ENCODE data around the gene GPR137B. TPM values are rescaled to one million over a fixed set of nuclear protein-coding genes. Genes with fewer than 3 reads are reported as not detected.

Gene GPR137B
- total and polyA plus RNA-seq, 8 donors: 0.95 to 9.8 (median 2.6) TPM

GRCh38 chr1:236147521-236148469, 5.5 kb downstream of the GPR137B start:
- H3K4me3 ChIP-seq: no peak overlapping the region
- no peak for DNase-seq
- no peak for TF ChIP-seq CTCF (IDR thresholded peaks at IDR 0.05)
- peaks cover 0 to 4% (median 0%) of the 10 kb centered on the region in 3 donors for H3K4me1 ChIP-seq
- H3K27ac ChIP-seq: no peak overlapping the region
- H3K27me3 ChIP-seq: no peaks in the 10 kb centered on the region
- no peaks in the 10 kb centered on the region for H3K36me3 ChIP-seq
- intact Hi-C loops (cut with DNase I): no loop called here
- no peak for FAIRE-seq
- ATAC-seq: peak in 1 of 4 donors; percentile 7
- no peaks in the 10 kb centered on the region for H3K9me3 ChIP-seq
- 76 to 80% methylated on average over 17 of the region's 17 CpGs for WGBS, 2 donors

GRCh38 chr1:236148470-236148845, 6.1 kb downstream of the GPR137B start:
- Histone ChIP-seq H3K9me3 (no peaks in the 10 kb centered on the region), H3K27me3 (no peaks in the 10 kb centered on the region), H3K36me3 (no peaks in the 10 kb centered on the region), H3K4me3 (no peak overlapping the region), H3K27ac (no peak overlapping the region), H3K4me1 (no peaks in the 10 kb centered on the region)
- DNase-seq: no peak
- no peak for TF ChIP-seq CTCF (IDR thresholded peaks at IDR 0.05)
- WGBS, 2 donors: 83 to 86% methylated on average over 8 of the region's 8 CpGs
- intact Hi-C loops (cut with DNase I): no loop called here
- no peak for FAIRE-seq
- ATAC-seq: peak in 2 of 4 donors; percentile 13 to 46

- no peaks in the 10 kb centered on the region for H3K4me1 ChIP-seq
- H3K9me3 ChIP-seq: no peaks in the 10 kb centered on the region
- 73 to 85% methylated on average over 18 of the region's 18 CpGs for WGBS, 2 donors
- H3K36me3 ChIP-seq: no peaks in the 10 kb centered on the region
- H3K27ac ChIP-seq: no peak overlapping the region
- DNase-seq: no peak
- no peaks in the 10 kb centered on the region for H3K27me3 ChIP-seq
- ATAC-seq: no peak
- TF ChIP-seq CTCF (IDR thresholded peaks at IDR 0.05): no peak
- H3K4me3 ChIP-seq: no peak overlapping the region
- intact Hi-C loops (cut with DNase I): no loop called here
- FAIRE-seq: no peak
Measured at GRCh38 chr1:236149003-236149595, 6.8 kb downstream of the GPR137B start.

- ATAC-seq: no peak
- H3K27ac ChIP-seq: no peak overlapping the region
- 79% methylated on average over 10 of the region's 10 CpGs for WGBS, 2 donors
- no peaks in the 10 kb centered on the region for H3K4me1 ChIP-seq
- no peak overlapping the region for H3K4me3 ChIP-seq
- DNase-seq: no peak
- FAIRE-seq: no peak
- TF ChIP-seq CTCF (IDR thresholded peaks at IDR 0.05): no peak
- H3K36me3 ChIP-seq: no peaks in the 10 kb centered on the region
- H3K27me3 ChIP-seq: no peaks in the 10 kb centered on the region
- intact Hi-C loops (cut with DNase I): no loop called here
- no peaks in the 10 kb centered on the region for H3K9me3 ChIP-seq
Measured at GRCh38 chr1:236149696-236150228, 7.4 kb downstream of the GPR137B start.
